Tibial artery (tissue), 4 donors: Measurements from ENCODE around the gene SORCS2.

Experiments used
- DNase-seq, 2 donors: peaks; one replicate each; pipeline ENCODE4 v3.0.0-alpha.2; 2019
- H3K27ac ChIP-seq, 2 donors: fragments of 200-600 bp; sonication (generic) in 1 of 2; 1 replicate in 1 of 2; 2 replicates in 1 of 2; pipeline ENCODE4 v1.5.1; 2018 to 2019; ENCODE audit warnings: mild to moderate bottlenecking in 1 of 2
- H3K27me3 ChIP-seq, 2 donors: fragments of 200-600 bp; sonication (generic) in 1 of 2; one replicate each; pipeline versions ENCODE4 v1.5.1 to v1.6.0; 2016 to 2019
- H3K36me3 ChIP-seq, 3 donors: fragments of 200-600 bp; sonication (generic) in 2 of 3; one replicate each; pipeline ENCODE4 v1.5.1; 2016 to 2019; ENCODE audit warnings: mild to moderate bottlenecking in 2 of 3
- H3K4me1 ChIP-seq, 4 donors: fragments of 200-600 bp; sonication (generic) in 2 of 4; 1 replicate in 3 of 4; 2 replicates in 1 of 4; pipeline ENCODE4 v1.5.1; 2016 to 2019
- H3K4me3 ChIP-seq, 2 donors: fragments of 200-600 bp; sonication (generic) in 1 of 2; 1 replicate in 1 of 2; 2 replicates in 1 of 2; pipeline ENCODE4 v1.5.1; 2018 to 2019; ENCODE audit warnings: mild to moderate bottlenecking in 2 of 2
- H3K9me3 ChIP-seq, 3 donors: fragments of 200-600 bp; sonication (generic) in 1 of 3; one replicate each; pipeline ENCODE4 v1.5.1; 2016 to 2019
- intact Hi-C: fragments of 100-400 bp; cut with DNase I; formaldehyde crosslinking; loops from one replicate; pipeline ENCODE4 v1.15.0; 2023; ENCODE audit warnings: low total_unique reads
- TF ChIP-seq, protein P1 (sequence below), 2 experiments: fragments of 200-600 bp in 1 of 2; fragments of 450-650 bp in 1 of 2; IDR thresholded peaks; one replicate each; pipeline ENCODE4 v1.5.1; 2017 to 2019; ENCODE audit warnings: antibody characterized with exemption in 2 of 2, mild to moderate bottlenecking in 1 of 2, moderate library complexity in 1 of 2

Gene SORCS2

DNA sequence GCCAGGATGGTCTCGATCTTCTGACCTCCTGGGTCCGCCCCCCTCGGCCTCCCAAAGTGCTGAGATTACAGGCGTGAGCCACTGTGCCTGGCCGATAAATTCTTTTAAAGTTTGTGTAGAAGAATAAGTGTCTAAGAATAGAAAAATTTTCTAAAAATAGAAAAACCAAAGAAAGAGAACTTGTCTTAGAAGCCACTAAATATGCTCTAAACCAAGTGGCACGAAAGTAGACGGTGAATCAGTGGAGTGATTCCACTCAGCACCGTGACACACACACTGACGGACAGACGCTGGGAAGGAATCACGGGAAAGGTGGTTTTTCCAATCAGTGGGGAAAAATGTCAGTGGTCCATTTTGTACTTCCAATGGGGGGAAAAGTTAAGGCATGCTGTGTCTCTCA lies 315.0 kb downstream of the SORCS2 start:
- peaks cover 0 to 24% (median 8%) of the 10 kb centered on the region in 4 donors for H3K4me1 ChIP-seq
- TF ChIP-seq, protein P1, sequence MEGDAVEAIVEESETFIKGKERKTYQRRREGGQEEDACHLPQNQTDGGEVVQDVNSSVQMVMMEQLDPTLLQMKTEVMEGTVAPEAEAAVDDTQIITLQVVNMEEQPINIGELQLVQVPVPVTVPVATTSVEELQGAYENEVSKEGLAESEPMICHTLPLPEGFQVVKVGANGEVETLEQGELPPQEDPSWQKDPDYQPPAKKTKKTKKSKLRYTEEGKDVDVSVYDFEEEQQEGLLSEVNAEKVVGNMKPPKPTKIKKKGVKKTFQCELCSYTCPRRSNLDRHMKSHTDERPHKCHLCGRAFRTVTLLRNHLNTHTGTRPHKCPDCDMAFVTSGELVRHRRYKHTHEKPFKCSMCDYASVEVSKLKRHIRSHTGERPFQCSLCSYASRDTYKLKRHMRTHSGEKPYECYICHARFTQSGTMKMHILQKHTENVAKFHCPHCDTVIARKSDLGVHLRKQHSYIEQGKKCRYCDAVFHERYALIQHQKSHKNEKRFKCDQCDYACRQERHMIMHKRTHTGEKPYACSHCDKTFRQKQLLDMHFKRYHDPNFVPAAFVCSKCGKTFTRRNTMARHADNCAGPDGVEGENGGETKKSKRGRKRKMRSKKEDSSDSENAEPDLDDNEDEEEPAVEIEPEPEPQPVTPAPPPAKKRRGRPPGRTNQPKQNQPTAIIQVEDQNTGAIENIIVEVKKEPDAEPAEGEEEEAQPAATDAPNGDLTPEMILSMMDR (IDR thresholded peaks at IDR 0.05): no peak
- no peaks in the 10 kb centered on the region for H3K36me3 ChIP-seq
- H3K4me3 ChIP-seq: no peak overlapping the region
- H3K9me3 ChIP-seq: no peaks in the 10 kb centered on the region
- H3K27ac ChIP-seq: no peak overlapping the region
- no peaks in the 10 kb centered on the region for H3K27me3 ChIP-seq
- no peak for DNase-seq
- intact Hi-C loops: no loop called here

- Histone ChIP-seq H3K4me1 (peaks cover 0 to 24% (median 8%) of the 10 kb centered on the region in 4 donors), H3K4me3 (no peak overlapping the region), H3K27me3 (no peaks in the 10 kb centered on the region), H3K27ac (no peak overlapping the region), H3K36me3 (no peaks in the 10 kb centered on the region), H3K9me3 (no peaks in the 10 kb centered on the region)
- no peak for DNase-seq
- intact Hi-C loops: no loop called here
- TF ChIP-seq, protein P1 (IDR thresholded peaks at IDR 0.05): no peak
Observed at GRCh38 chr4:7510066-7510465, 317.7 kb downstream of the SORCS2 start.

- Histone ChIP-seq H3K9me3 (no peaks in the 10 kb centered on the region), H3K4me1 (peaks cover 0 to 24% (median 8%) of the 10 kb centered on the region in 4 donors), H3K27me3 (no peaks in the 10 kb centered on the region), H3K4me3 (no peak overlapping the region), H3K27ac (no peak overlapping the region), H3K36me3 (no peaks in the 10 kb centered on the region)
- intact Hi-C loops: no loop called here
- TF ChIP-seq, protein P1 (IDR thresholded peaks at IDR 0.05): no peak
- DNase-seq: no peak
Observed at GRCh38 chr4:7510538-7510937, 318.2 kb downstream of the SORCS2 start.

- H3K27me3 ChIP-seq: no peaks in the 10 kb centered on the region
- no peak for DNase-seq
- H3K4me1 ChIP-seq: peaks cover 0 to 24% (median 8%) of the 10 kb centered on the region in 4 donors
- intact Hi-C loops: no loop called here
- H3K4me3 ChIP-seq: no peak overlapping the region
- H3K27ac ChIP-seq: no peak overlapping the region
- H3K36me3 ChIP-seq: no peaks in the 10 kb centered on the region
- no peaks in the 10 kb centered on the region for H3K9me3 ChIP-seq
- TF ChIP-seq, protein P1 (IDR thresholded peaks at IDR 0.05): no peak
Observed at GRCh38 chr4:7511525-7511924, 319.2 kb downstream of the SORCS2 start.

GRCh38 chr4:7512428-7512827 lies 320.1 kb downstream of the SORCS2 start:
- H3K36me3 ChIP-seq: no peaks in the 10 kb centered on the region
- no peaks in the 10 kb centered on the region for H3K27me3 ChIP-seq
- H3K27ac ChIP-seq: no peak overlapping the region
- H3K9me3 ChIP-seq: no peaks in the 10 kb centered on the region
- no peak for DNase-seq
- TF ChIP-seq, protein P1 (IDR thresholded peaks at IDR 0.05): no peak
- intact Hi-C loops: no loop called here
- H3K4me3 ChIP-seq: no peak overlapping the region
- H3K4me1 ChIP-seq: peaks cover 0 to 16% (median 5%) of the 10 kb centered on the region in 4 donors

DNA sequence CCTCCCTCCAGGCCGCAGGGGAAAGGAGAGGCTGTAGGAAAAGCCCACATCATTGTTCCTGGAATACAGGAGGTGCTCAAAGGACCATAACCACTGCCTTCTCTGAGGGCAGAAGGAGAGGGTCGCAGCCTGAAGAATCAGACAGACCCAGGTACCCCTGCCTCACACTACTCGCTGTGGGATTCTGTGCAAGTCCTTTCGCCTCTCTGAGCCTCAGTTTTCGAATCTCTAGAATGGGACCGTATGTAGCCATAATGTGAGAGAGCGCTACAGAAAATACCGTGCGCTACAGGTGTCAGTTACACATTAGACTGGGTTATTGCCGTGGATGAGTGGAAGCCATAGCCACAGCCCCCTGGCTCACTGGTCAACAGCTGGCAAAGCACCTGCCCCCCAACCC lies 320.6 kb downstream of the SORCS2 start:
- no peak overlapping the region for H3K4me3 ChIP-seq
- TF ChIP-seq, protein P1 (IDR thresholded peaks at IDR 0.05): no peak
- H3K9me3 ChIP-seq: no peaks in the 10 kb centered on the region
- H3K27me3 ChIP-seq: no peaks in the 10 kb centered on the region
- intact Hi-C loops: no loop called here
- no peak for DNase-seq
- no peaks in the 10 kb centered on the region for H3K36me3 ChIP-seq
- H3K4me1 ChIP-seq: peaks cover 0 to 11% (median 3%) of the 10 kb centered on the region in 4 donors
- no peak overlapping the region for H3K27ac ChIP-seq
